Measurements from ENCODE around the gene NDUFAF5.

- TF ChIP-seq CTCF (conservative IDR thresholded peaks at IDR 0.05) = no peak
- no peak for TF ChIP-seq EZH2 (IDR thresholded peaks at IDR 0.05; ENCODE audit: low read depth)
Measured at GRCh38 chr20:13784893-13785715, at the start of gene NDUFAF5, which contains the start of gene ESF1.

Measured in PC-9 (cell line).